Neuronal stem cell (in vitro differentiated cells): Measurements from ENCODE around the gene TMEM45B.
A peak's percentile ranks its signal among the peaks of the same experiment; 100 is the strongest.
"Not testable (repeated sequence)": the region's sequence is repeated elsewhere in the genome, so short reads cannot be mapped to it uniquely, and the experiment has no call there.

Experiments
- DNase-seq: peaks from one replicate; pipeline ENCODE4 v3.0.0-alpha.2; 2013; ENCODE audit warnings: low spot score
- H2AFZ ChIP-seq: one replicate; pipeline ENCODE4 v1.6.1; 2013; ENCODE audit warnings: mild to moderate bottlenecking, low read length, inconsistent platforms
- H2AK5ac ChIP-seq: 2 replicates; pipeline ENCODE4 v1.6.1; 2013; ENCODE audit warnings: low read depth, mild to moderate bottlenecking, inconsistent platforms, low read length, moderate library complexity, mixed read lengths
- H2BK120ac ChIP-seq: 2 replicates; pipeline ENCODE4 v1.6.1; 2013; ENCODE audit warnings: low read depth, mild to moderate bottlenecking, inconsistent platforms, low read length, moderate library complexity, mixed read lengths
- H2BK12ac ChIP-seq: one replicate; pipeline ENCODE4 v1.6.1; 2013; ENCODE audit warnings: low read length, inconsistent platforms
- H2BK15ac ChIP-seq: 2 replicates; pipeline ENCODE4 v1.6.1; 2013; ENCODE audit warnings: mild to moderate bottlenecking, low read length, inconsistent platforms, mixed read lengths
- H2BK5ac ChIP-seq: one replicate; pipeline ENCODE4 v1.6.1; 2013; ENCODE audit warnings: inconsistent platforms, mild to moderate bottlenecking, low read length, moderate library complexity
- H3K14ac ChIP-seq: one replicate; pipeline ENCODE4 v1.6.1; 2013; ENCODE audit warnings: low read length, inconsistent platforms
- H3K18ac ChIP-seq: 2 replicates; pipeline ENCODE4 v1.6.1; 2013; ENCODE audit warnings: low read length, inconsistent platforms
- H3K23ac ChIP-seq: 2 replicates; pipeline ENCODE4 v1.6.1; 2013; ENCODE audit warnings: low read depth, mild to moderate bottlenecking, mixed read lengths, low read length, inconsistent platforms; ENCODE audit not compliant: poor library complexity
- H3K27ac ChIP-seq: replicated peaks from 3 replicates; pipeline ENCODE4 v1.5.1; 2013; ENCODE audit warnings: low read length, inconsistent platforms
- H3K27me3 ChIP-seq, 3 experiments: 2 replicates each; pipeline ENCODE4 v1.6.1; 2013; ENCODE audit warnings: low read length in 3 of 3, mild to moderate bottlenecking in 2 of 3, inconsistent platforms in 1 of 3, low read depth in 1 of 3, mixed read lengths in 1 of 3, moderate library complexity in 1 of 3; ENCODE audit not compliant: control insufficient read depth in 3 of 3, insufficient read depth in 3 of 3
- H3K36me3 ChIP-seq, 2 donors: replicated peaks in 1 of 2; 2 replicates each; pipeline ENCODE4 v1.6.1; 2013; ENCODE audit warnings: low read length in 2 of 2; ENCODE audit not compliant: control insufficient read depth in 2 of 2, insufficient read depth in 2 of 2
- H3K4ac ChIP-seq: 2 replicates; pipeline ENCODE4 v1.6.1; 2013; ENCODE audit warnings: inconsistent platforms, mild to moderate bottlenecking, low read length, moderate library complexity
- H3K4me1 ChIP-seq, 2 donors: 1 replicate in 1 of 2; 2 replicates in 1 of 2; pipeline ENCODE4 v1.6.1; 2013; ENCODE audit warnings: low read length in 2 of 2, low read depth in 1 of 2; ENCODE audit not compliant: control insufficient read depth in 2 of 2, insufficient read depth in 1 of 2
- H3K4me2 ChIP-seq: one replicate; pipeline ENCODE4 v1.6.1; 2013; ENCODE audit warnings: mild to moderate bottlenecking, low read length, inconsistent platforms; ENCODE audit not compliant: insufficient read depth, poor library complexity, severe bottlenecking
- H3K4me3 ChIP-seq, 2 donors: 2 replicates each; pipeline ENCODE4 v1.5.1; 2013; ENCODE audit warnings: low read length in 2 of 2, mild to moderate bottlenecking in 2 of 2, inconsistent platforms in 1 of 2, moderate library complexity in 1 of 2
- H3K79me1 ChIP-seq: one replicate; pipeline ENCODE4 v1.6.1; 2013; ENCODE audit warnings: low read depth, mild to moderate bottlenecking, inconsistent platforms, low read length, moderate library complexity
- H3K9ac ChIP-seq: one replicate; pipeline ENCODE4 v1.6.1; 2013; ENCODE audit warnings: mild to moderate bottlenecking, low read depth, low read length, inconsistent platforms; ENCODE audit not compliant: poor library complexity
- H3K9me3 ChIP-seq, 2 donors: replicated peaks in 1 of 2; 2 replicates each; pipeline versions ENCODE3 to v1.6.1; 2013; ENCODE audit warnings: low read length in 2 of 2, mild to moderate bottlenecking in 2 of 2, inconsistent platforms in 1 of 2, low read depth in 1 of 2, mixed read lengths in 1 of 2, moderate library complexity in 1 of 2; ENCODE audit not compliant: control insufficient read depth in 2 of 2, insufficient read depth in 1 of 2
- H4K8ac ChIP-seq: one replicate; pipeline ENCODE4 v1.6.1; 2013; ENCODE audit warnings: low read depth, mild to moderate bottlenecking, inconsistent platforms, low read length, moderate library complexity
- H4K91ac ChIP-seq: one replicate; pipeline ENCODE4 v1.6.1; 2013; ENCODE audit warnings: low read length, low read depth, mild to moderate bottlenecking, inconsistent platforms; ENCODE audit not compliant: poor library complexity
- WGBS, 2 donors: extraction: QIAGEN DNeasy Blood & Tissue Kit; methylation state at CpG; one replicate each; pipeline ENCODE4 v1.1.7; 2013; ENCODE audit warnings: missing lambda C conversion rate in 2 of 2, mixed read lengths in 1 of 2; ENCODE audit not compliant: insufficient read length in 2 of 2, insufficient replicate concordance in 1 of 2; ENCODE audit errors: extremely low coverage in 2 of 2; 5-methylcytosine and 5-hydroxymethylcytosine counted together

The TMEM45B gene

GRCh38 chr11:129820228-129820627 is 4.6 kb downstream of the TMEM45B start:
- H2AFZ ChIP-seq, H3K79me1 ChIP-seq, H4K91ac ChIP-seq, H3K18ac ChIP-seq, H3K4me3 ChIP-seq, H3K36me3 ChIP-seq, H2AK5ac ChIP-seq, DNase-seq, H2BK120ac ChIP-seq, H2BK12ac ChIP-seq, H3K4ac ChIP-seq, H3K4me2 ChIP-seq, H3K9ac ChIP-seq, H2BK15ac ChIP-seq, H3K27ac ChIP-seq, H3K14ac ChIP-seq, H2BK5ac ChIP-seq, H4K8ac ChIP-seq, H3K23ac ChIP-seq, H3K9me3 ChIP-seq, H3K4me1 ChIP-seq: not testable (repeated sequence)
- peaks cover 3 to 27% (median 22%) of the 10 kb centered on the region in 3 experiments for H3K27me3 ChIP-seq
- WGBS, 2 donors: no CpG with 5 or more reads among the region's 6 CpGs

- peak overlapping the region; percentile 34 for H2AFZ ChIP-seq
- not testable (repeated sequence) for H3K27me3 ChIP-seq, H2BK15ac ChIP-seq, H3K9me3 ChIP-seq, H3K4me1 ChIP-seq, H4K91ac ChIP-seq, H3K4me3 ChIP-seq, H3K4me2 ChIP-seq, H2BK120ac ChIP-seq, H2BK12ac ChIP-seq, H2AK5ac ChIP-seq, H3K36me3 ChIP-seq, H4K8ac ChIP-seq, H3K79me1 ChIP-seq, H3K4ac ChIP-seq, H2BK5ac ChIP-seq, H3K18ac ChIP-seq, H3K9ac ChIP-seq, H3K23ac ChIP-seq, DNase-seq, H3K27ac ChIP-seq, H3K14ac ChIP-seq
- no CpG with 5 or more reads among the region's 4 CpGs for WGBS, 2 donors
These were observed 7.6 kb downstream of the TMEM45B start for GRCh38 chr11:129823281-129823680.

DNA sequence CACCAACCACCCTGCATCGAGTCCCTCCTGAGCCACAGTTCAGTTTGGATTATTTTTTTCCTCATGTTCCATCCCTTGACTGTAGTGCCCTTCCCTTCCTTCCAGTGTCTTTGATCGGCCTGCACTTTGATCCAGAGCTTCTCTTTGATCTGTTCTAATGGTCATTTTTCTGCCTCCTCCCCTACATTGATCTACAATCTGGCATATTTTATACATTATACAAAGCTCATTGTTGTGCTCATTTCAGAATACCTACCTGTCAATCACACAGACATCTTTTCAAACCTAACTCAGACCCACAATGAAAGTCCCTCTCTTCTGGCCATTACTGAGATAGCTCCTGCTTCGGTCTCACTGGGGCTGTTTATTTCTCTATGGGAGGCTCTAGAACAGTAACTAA is 8.2 kb downstream of the TMEM45B start:
- not testable (repeated sequence) for H2AFZ ChIP-seq, H3K23ac ChIP-seq, H3K14ac ChIP-seq, H4K91ac ChIP-seq, H3K79me1 ChIP-seq, H3K4me1 ChIP-seq, H3K4me3 ChIP-seq, H2AK5ac ChIP-seq, DNase-seq, H3K36me3 ChIP-seq, H3K4me2 ChIP-seq, H3K9ac ChIP-seq, H3K9me3 ChIP-seq, H3K27ac ChIP-seq, H2BK5ac ChIP-seq, H2BK12ac ChIP-seq, H4K8ac ChIP-seq, H2BK15ac ChIP-seq, H3K4ac ChIP-seq, H3K27me3 ChIP-seq, H2BK120ac ChIP-seq, H3K18ac ChIP-seq
- WGBS, 2 donors: no CpG with 5 or more reads among the region's 3 CpGs

DNA sequence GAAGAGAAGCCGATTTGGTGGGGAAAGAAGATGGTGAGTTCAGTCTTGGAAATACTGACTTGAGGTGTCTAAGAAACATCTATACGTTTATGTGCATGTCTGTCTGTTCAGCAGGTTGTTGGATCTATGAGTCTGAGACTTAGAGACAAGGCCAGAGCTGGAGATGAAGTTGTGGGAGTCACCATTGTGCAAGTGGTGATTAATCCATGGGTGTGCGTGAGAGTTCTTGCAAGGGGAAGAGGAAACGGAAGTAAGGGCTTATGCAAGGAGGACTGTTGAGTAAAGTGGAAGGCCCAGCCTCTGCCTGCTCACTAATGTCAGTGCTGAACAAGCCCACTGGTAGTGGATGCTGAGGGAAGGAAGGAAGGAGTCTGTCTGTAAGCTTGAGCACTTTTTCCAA is 9.7 kb downstream of the TMEM45B start:
- no peak overlapping the region for H3K4ac ChIP-seq
- no peak overlapping the region for H3K14ac ChIP-seq
- H2BK12ac ChIP-seq: no peak overlapping the region
- H3K4me3 ChIP-seq: no peak overlapping the region
- H3K9me3 ChIP-seq: no peaks in the 10 kb centered on the region
- H4K8ac ChIP-seq: no peak overlapping the region
- no peaks in the 10 kb centered on the region for H3K36me3 ChIP-seq
- no peak overlapping the region for H2BK120ac ChIP-seq
- H3K79me1 ChIP-seq: no peaks in the 10 kb centered on the region
- WGBS, 2 donors: no CpG with 5 or more reads among the region's 4 CpGs
- no peak overlapping the region for H3K9ac ChIP-seq
- H2BK5ac ChIP-seq: no peak overlapping the region
- no peaks in the 10 kb centered on the region for H3K27me3 ChIP-seq
- H3K18ac ChIP-seq: no peak overlapping the region
- H3K4me2 ChIP-seq: no peak overlapping the region
- H4K91ac ChIP-seq: no peak overlapping the region
- no peak overlapping the region for H3K27ac ChIP-seq
- H2AFZ ChIP-seq: no peak overlapping the region
- H2AK5ac ChIP-seq: no peak overlapping the region
- no peak overlapping the region for H2BK15ac ChIP-seq
- H3K23ac ChIP-seq: no peak overlapping the region
- no peaks in the 10 kb centered on the region for H3K4me1 ChIP-seq
- DNase-seq: no peak
